OCI-LY7 (cell line): Measurements from ENCODE around the gene PCIF1.

Experiments used
- EZH2phosphoT487 ChIP-seq: fragments of 200-600 bp; sonication (generic); IDR thresholded peaks from 2 replicates; pipeline ENCODE4 v1.6.1; 2018; ENCODE audit warnings: low read depth, borderline replicate concordance, mild to moderate bottlenecking, mixed run types, antibody characterized with exemption, low read length, moderate library complexity, mixed read lengths
- TF ChIP-seq, protein P1 (sequence below): fragments of 200-600 bp; sonication (generic); conservative IDR thresholded peaks from 2 replicates; pipeline ENCODE4 v1.5.1; 2014; ENCODE audit warnings: mild to moderate bottlenecking, antibody characterized with exemption, low read length, moderate library complexity, mixed read lengths

DNA sequence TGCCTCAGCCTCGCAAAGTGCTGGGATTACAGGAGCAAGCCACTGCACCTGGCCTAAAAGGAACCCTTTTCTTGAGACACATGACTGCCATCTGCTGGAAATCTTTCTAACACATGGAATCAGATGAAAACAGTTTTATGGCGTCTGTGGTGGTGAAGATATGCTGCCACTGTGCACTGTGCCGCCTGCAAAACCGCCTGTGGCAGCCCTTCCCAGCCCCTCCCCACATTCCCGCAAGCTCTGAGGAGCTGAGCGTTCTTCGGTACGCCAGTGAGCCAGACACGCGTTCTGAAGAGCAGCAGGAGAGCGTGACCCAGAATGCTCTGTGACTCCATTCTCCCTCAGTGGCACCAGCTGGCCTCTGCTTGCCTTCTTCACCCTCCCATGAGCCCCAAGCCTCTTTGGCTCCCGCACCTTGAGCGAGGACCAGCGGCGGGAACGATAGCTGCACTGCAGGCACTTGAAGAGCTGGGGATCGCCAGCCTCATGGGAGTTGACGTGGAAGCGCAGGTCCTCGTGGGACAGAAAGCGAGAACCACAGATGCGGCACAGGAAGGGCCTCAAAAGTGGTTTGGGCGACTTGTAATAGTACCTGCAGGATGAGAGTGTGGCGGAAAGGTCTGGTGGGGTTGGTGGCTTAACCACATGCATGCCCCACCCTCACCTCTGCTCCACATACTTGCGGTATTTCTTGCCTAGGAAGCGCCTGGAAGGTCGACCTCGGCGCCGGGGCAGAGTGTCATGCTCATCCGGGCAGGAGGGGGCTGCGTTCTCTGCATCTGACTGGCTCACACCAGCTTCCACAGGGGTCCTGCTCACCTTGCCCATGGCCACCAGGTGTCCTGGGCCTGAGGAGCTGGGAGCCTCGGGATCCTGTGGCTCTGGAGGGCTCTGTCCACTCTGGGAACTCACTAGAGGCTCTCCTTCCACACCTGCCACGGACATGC lies 28.8 kb downstream of the PCIF1 start:
- TF ChIP-seq, protein P1, sequence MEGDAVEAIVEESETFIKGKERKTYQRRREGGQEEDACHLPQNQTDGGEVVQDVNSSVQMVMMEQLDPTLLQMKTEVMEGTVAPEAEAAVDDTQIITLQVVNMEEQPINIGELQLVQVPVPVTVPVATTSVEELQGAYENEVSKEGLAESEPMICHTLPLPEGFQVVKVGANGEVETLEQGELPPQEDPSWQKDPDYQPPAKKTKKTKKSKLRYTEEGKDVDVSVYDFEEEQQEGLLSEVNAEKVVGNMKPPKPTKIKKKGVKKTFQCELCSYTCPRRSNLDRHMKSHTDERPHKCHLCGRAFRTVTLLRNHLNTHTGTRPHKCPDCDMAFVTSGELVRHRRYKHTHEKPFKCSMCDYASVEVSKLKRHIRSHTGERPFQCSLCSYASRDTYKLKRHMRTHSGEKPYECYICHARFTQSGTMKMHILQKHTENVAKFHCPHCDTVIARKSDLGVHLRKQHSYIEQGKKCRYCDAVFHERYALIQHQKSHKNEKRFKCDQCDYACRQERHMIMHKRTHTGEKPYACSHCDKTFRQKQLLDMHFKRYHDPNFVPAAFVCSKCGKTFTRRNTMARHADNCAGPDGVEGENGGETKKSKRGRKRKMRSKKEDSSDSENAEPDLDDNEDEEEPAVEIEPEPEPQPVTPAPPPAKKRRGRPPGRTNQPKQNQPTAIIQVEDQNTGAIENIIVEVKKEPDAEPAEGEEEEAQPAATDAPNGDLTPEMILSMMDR = peak; percentile 55
- no peak for TF ChIP-seq EZH2phosphoT487
